ENCODE measurements around the gene EIF1AD. TPM values are rescaled to one million over a fixed set of nuclear protein-coding genes. Genes with fewer than 3 reads are reported as not detected.
A peak's percentile ranks its signal among the peaks of the same experiment; 100 is the strongest.

EIF1AD gene, protein sequence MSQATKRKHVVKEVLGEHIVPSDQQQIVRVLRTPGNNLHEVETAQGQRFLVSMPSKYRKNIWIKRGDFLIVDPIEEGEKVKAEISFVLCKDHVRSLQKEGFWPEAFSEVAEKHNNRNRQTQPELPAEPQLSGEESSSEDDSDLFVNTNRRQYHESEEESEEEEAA
- total RNA-seq, result 10 to 100 TPM; 15.2 to 42.1 (median 30.2) TPM
- 10 to 100 TPM; 21.3 to 31.7 TPM for polyA plus RNA-seq
- long read RNA-seq, donor 1, transcript EIF1AD-204 (6 exons, 2,761 nt), result major isoform, 5 of 33 reads
- long read RNA-seq, donor 1, transcript EIF1AD-206 (6 exons, 889 nt), result major isoform, 5 of 33 reads
- long read RNA-seq, donor 1, partial matches to known transcripts, result 1 of 33 reads
- long read RNA-seq, donor 1, other reads (novel, unspliced or antisense), result 17 of 33 reads
- long read RNA-seq, donor 2, partial matches to known transcripts, result 0 of 9 reads
- long read RNA-seq, donor 2, other reads (novel, unspliced or antisense), result 0 of 9 reads
- long read RNA-seq, donor 3, partial matches to known transcripts, result 2 of 14 reads
- long read RNA-seq, donor 3, other reads (novel, unspliced or antisense), result 8 of 14 reads

DNA sequence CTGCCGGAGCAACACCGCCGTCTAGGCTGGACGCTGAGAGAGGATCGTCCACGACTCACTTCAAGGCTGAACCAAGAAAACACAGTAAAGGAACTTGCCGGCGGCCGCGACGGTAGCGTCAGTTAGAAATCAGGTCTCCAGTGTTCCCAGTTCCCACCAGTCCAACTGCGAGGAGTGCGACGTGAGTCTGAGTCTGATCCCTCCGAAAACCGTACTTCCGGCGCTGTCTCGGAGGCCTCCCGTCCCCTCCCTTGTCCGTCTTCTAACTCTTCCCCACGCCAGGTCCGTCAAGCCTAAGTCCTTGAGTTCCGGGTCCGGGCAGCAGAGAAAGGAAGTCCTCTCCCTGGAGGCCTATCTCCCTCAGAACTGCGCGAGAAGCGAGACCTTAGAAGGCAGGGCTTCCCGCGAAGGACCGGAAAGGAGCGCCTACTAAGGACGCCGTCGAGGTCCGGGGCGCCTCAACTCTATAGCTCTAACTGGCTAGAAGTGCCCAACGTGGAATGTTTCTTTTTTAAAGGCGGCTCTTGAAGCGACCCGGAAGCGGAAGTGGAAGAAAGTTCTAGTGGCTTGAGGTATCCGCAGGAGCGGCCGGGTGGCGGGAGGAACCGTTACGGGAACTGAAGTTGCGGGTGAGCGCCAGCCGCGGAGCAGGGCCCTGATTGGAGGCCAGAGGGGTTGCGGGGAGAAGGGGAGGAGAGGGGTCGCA, at the start of gene EIF1AD, which contains the start of gene BANF1:
Gene EIF1AD, minus strand, starts transcription at position 216 of the 706 bp plus-strand sequence. CDS start 1,768 bp downstream, outside the sequence.
Gene BANF1, plus strand, starts transcription at position 562 of the 706 bp plus-strand sequence. CDS start 748 bp downstream, outside the sequence.
- WGBS, 3 donors, result 0 to 1% (median 0%) methylated on average over 51 to 55 of the region's 55 CpGs
- intact Hi-C loops (cut with DNase I), result no loop called here

DNA sequence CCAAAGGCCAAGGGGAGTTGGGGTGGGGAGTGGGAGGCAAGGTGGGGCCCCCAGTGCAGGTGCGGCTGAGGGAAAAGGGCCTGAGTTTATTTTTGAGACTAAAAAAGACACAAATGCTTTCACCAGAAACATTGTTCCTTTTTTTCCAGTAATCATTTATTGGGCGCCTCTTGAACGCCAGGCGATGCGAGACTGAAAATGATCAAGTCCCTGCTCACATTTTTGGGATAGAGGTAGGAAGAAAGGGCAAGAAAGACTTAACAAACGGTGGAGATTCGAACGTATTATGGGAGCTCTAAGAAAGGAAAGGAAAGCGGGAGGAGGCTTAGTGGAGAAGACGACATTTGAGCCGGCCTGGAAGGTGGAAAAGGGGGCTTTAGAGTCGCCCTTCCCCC, 49.4 kb upstream of the EIF1AD start:
- H3K4me1 ChIP-seq (ENCODE audit: insufficient read depth), result peaks cover 4% of the 10 kb centered on the region
- WGBS, 3 donors, result 20 to 26% (median 23%) methylated on average over 12 of the region's 12 CpGs

More for the DNA sequence above, at the start of gene EIF1AD, which contains the start of gene BANF1:
- Histone ChIP-seq H3K4me1 (ENCODE audit: insufficient read depth) (peaks cover 5% of the 10 kb centered on the region), H3K9me3 (no peaks in the 10 kb centered on the region), H3K27me3 (no peaks in the 10 kb centered on the region), H3K36me3 (no peaks in the 10 kb centered on the region), H3K27ac (peak within 1 kb of the TSS; percentile 79 to 81), H3K4me3 (peak within 1 kb of the TSS; percentile 74)
- TF ChIP-seq POLR2A (IDR thresholded peaks at IDR 0.05) (peak; percentile 59), EP300 (IDR thresholded peaks at IDR 0.05) (no peak)
- TF ChIP-seq, protein P1, sequence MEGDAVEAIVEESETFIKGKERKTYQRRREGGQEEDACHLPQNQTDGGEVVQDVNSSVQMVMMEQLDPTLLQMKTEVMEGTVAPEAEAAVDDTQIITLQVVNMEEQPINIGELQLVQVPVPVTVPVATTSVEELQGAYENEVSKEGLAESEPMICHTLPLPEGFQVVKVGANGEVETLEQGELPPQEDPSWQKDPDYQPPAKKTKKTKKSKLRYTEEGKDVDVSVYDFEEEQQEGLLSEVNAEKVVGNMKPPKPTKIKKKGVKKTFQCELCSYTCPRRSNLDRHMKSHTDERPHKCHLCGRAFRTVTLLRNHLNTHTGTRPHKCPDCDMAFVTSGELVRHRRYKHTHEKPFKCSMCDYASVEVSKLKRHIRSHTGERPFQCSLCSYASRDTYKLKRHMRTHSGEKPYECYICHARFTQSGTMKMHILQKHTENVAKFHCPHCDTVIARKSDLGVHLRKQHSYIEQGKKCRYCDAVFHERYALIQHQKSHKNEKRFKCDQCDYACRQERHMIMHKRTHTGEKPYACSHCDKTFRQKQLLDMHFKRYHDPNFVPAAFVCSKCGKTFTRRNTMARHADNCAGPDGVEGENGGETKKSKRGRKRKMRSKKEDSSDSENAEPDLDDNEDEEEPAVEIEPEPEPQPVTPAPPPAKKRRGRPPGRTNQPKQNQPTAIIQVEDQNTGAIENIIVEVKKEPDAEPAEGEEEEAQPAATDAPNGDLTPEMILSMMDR (IDR thresholded peaks at IDR 0.05), result no peak
- peak; percentile 89 to 94 (median 92) for DNase-seq

DNA sequence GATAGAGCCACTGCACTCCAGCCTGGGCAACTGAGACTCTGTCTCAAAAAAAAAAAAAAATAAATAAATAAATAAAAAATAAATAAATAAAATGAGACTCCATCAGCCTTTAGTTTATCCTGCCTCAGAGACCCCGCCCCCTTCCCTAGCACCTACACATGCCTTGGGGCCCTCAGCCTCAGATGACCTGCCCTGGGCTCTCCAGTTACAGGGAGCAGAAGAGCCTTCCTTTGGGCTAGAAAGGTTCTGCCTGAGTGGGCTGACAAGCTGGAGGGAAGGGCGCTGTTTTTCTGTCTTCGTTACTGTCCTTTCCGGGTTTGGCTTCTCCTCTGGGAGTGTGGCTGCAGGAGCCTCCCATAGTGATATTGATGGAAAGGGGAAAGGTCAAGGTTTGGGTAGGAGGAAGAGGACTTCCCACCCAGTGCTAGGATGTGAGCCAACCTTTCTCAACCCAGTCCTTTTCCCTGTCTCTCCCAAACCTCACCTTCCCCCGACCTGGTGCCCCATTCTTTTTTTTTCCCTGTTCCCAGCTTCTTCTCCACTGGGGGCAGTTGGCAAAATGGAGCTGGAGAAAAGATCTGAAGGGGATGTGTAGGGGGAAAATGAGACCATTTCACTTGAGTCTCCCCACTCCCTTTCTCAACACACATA, 48.7 kb upstream of the EIF1AD start:
- no peaks in the 10 kb centered on the region for H3K9me3 ChIP-seq
- no peaks in the 10 kb centered on the region for H3K27me3 ChIP-seq
- no peak overlapping the region for H3K4me3 ChIP-seq
- peaks cover 4% of the 10 kb centered on the region for H3K4me1 ChIP-seq (ENCODE audit: insufficient read depth)
- TF ChIP-seq, protein P1 (IDR thresholded peaks at IDR 0.05), result no peak
- TF ChIP-seq EP300 (IDR thresholded peaks at IDR 0.05), result no peak
- no peak for TF ChIP-seq POLR2A (IDR thresholded peaks at IDR 0.05)
- intact Hi-C loops (cut with DNase I), result no loop called here
- WGBS, 3 donors, result 45 to 65% (median 48%) methylated on average over 5 of the region's 5 CpGs
- DNase-seq, result peak in 1 of 5 donors; percentile 26
- no peaks in the 10 kb centered on the region for H3K36me3 ChIP-seq
- no peak overlapping the region for H3K27ac ChIP-seq

More for the DNA sequence above, 49.4 kb upstream of the EIF1AD start:
- peak overlapping the region; percentile 31 to 92 for H3K27ac ChIP-seq
- H3K9me3 ChIP-seq, result no peaks in the 10 kb centered on the region
- intact Hi-C loops (cut with DNase I), result no loop called here
- H3K4me3 ChIP-seq, result peak overlapping the region; percentile 100
- H3K27me3 ChIP-seq, result no peaks in the 10 kb centered on the region
- TF ChIP-seq EP300 (IDR thresholded peaks at IDR 0.05) (no peak), POLR2A (IDR thresholded peaks at IDR 0.05) (no peak)
- TF ChIP-seq, protein P1 (IDR thresholded peaks at IDR 0.05), result no peak
- DNase-seq, result peak in 1 of 5 donors; percentile 30
- no peaks in the 10 kb centered on the region for H3K36me3 ChIP-seq
